Heart right ventricle (tissue), 16 donors: ENCODE data around the gene PTPRD. TPM values are rescaled to one million over a fixed set of nuclear protein-coding genes. Genes with fewer than 3 reads are reported as not detected.

Source experiments
- ATAC-seq, 8 donors: fragments of 200-7000 bp; cut with Tn5 transposase; one replicate each; pipeline ENCODE4 v1.9.1; 2020; ENCODE audit warnings: mild to moderate bottlenecking in 8 of 8, moderate library complexity in 8 of 8, moderate number of reproducible peaks in 1 of 8
- DNase-seq, 2 donors: peaks; one replicate each; pipeline ENCODE4 v3.0.0-alpha.2; 2020
- H3K27ac ChIP-seq, 10 donors: fragments of 200-600 bp; sonication (generic) in 2 of 10; one replicate each; pipeline versions ENCODE4 v1.5.0 to v1.8.0; 2020 to 2022; ENCODE audit warnings: mild to moderate bottlenecking in 3 of 10
- H3K27me3 ChIP-seq, 7 donors: fragments of 200-600 bp; one replicate each; pipeline ENCODE4 v1.8.0; 2021 to 2022; ENCODE audit warnings: mild to moderate bottlenecking in 2 of 7
- H3K36me3 ChIP-seq, 9 donors: fragments of 200-600 bp; sonication (generic) in 1 of 9; one replicate each; pipeline versions ENCODE4 v1.5.0 to v1.8.0; 2020 to 2022; ENCODE audit warnings: mild to moderate bottlenecking in 2 of 9
- H3K4me1 ChIP-seq, 9 donors: fragments of 200-600 bp; sonication (generic) in 1 of 9; one replicate each; pipeline versions ENCODE4 v1.5.0 to v1.8.0; 2020 to 2022; ENCODE audit warnings: mild to moderate bottlenecking in 4 of 9
- H3K4me3 ChIP-seq, 10 donors: fragments of 200-600 bp; sonication (generic) in 2 of 10; one replicate each; pipeline versions ENCODE4 v1.5.0 to v1.8.0; 2020 to 2022; ENCODE audit warnings: mild to moderate bottlenecking in 7 of 10, moderate library complexity in 2 of 10
- H3K9me3 ChIP-seq, 11 donors: fragments of 200-600 bp in 10 of 11; sonication (generic) in 2 of 11; one replicate each; pipeline versions ENCODE4 v1.5.0 to v1.8.0; 2013 to 2022; ENCODE audit warnings: mild to moderate bottlenecking in 2 of 11, control low read depth in 1 of 11, moderate library complexity in 1 of 11
- WGBS, 2 donors: extraction: QIAGEN DNeasy Blood & Tissue Kit; methylation state at CpG; one replicate each; pipeline ENCODE4 v1.1.7; 2013; ENCODE audit warnings: inconsistent platforms in 1 of 2; 5-methylcytosine and 5-hydroxymethylcytosine counted together
- intact Hi-C, 10 donors: fragments of 100-400 bp; cut with DNase I; formaldehyde crosslinking; loops; one replicate each; pipeline versions ENCODE4 v1.11.1 to v1.14.2; 2022
- polyA plus RNA-seq, 2 donors: library from polyadenylated mRNA; stranded (reverse); fragments of 200-250 nt; gene quantifications; one replicate each; pipeline ENCODE4 v1.2.3, GENCODE V29; 2013
- total RNA-seq, 10 donors: library from RNA; stranded (reverse); fragmentation: NEBNext Ultra II Directional in 3 of 10; extraction: Animal tissue kit (Norgen Biotek cat#: 25700) in 3 of 10; gene quantifications; one replicate each; pipeline versions ENCODE4 v1.2.1 to v1.2.4, GENCODE V29; 2021 to 2023
- TF ChIP-seq, protein P1 (sequence below), 9 donors: fragments of 200-600 bp; sonication (generic) in 2 of 9; IDR thresholded peaks; one replicate each; pipeline versions ENCODE4 v1.5.0 to v1.8.0; 2021 to 2022; ENCODE audit warnings: antibody characterized with exemption in 9 of 9, mild to moderate bottlenecking in 5 of 9, moderate library complexity in 1 of 9
- donor health status: Arrhythmogenic right ventricular cardiomyopathy.
- donor health status: ischemic (EF 13 %, LVEDD 7.1; RV severe dilation, severe dysfunction).
- donor health status: healthy with polysubstance abuse.
- donor health status: DM: no; HTN: yes; CAD: no.
- donor health status: DM: no; HTN: no; CAD: no.
- donor health status: ischemic (EF 25% LVEDD 6.9; RV normal size, moderate dysfunction).
- donor health status: ischemic (EF 25% LVEDD 5.7; RV mildly dilated, moderate dysfunction).
- donor health status: healthy.
- donor health status: DM: yes; HTN: yes; CAD: no.
- donor health status: Ischemic cardiomyopathy.
- donor health status: ischemic (EF 35%, LVEDD 5.7; RV mildly dilated, moderate dysfunction).
- donor health status: nonischemic (EF 11% LVEDD 7.7; RV severe dilation, severe dysfunction).
- donor health status: DM: yes; HTN: yes; CAD: no.
- donor health status: PGD.
- donor health status: ischemic (EF 29% LVEDD 5.4; RV normal size, mild dysfunction).
- donor health status: nonischemic (EF 23%, LVEDD 6.1; RV moderate dilation, normal function).

The PTPRD gene
- total and polyA plus RNA-seq, 12 donors = 1.4 to 25.2 (median 13.0) TPM

DNA sequence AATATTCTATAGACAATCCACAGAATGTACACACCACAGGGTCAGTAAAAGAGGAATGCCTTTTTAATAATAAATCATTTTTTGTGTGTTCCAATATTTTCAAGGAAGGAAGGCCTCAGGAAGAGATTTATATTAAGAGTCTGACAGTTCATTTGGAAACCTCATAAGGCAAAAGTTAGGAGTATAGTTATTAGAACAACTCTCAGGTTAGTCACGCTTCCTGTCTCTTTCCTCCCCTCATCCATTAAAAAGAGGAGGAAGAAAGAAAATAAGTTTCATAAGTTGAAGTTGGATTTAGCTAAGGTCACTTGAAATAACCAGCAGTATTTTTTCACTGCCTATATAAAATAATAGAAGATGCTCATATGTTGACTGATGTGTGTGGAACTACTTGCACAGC, 863.2 kb downstream of the PTPRD start:
- no peak for DNase-seq
- H3K4me3 ChIP-seq = no peak overlapping the region
- intact Hi-C loops = loop anchor here in 1 of 10 donors (10.0 kb wide), 1 partner anchor 55 kb away; no protein-coding TSS in a partner anchor
- TF ChIP-seq, protein P1, sequence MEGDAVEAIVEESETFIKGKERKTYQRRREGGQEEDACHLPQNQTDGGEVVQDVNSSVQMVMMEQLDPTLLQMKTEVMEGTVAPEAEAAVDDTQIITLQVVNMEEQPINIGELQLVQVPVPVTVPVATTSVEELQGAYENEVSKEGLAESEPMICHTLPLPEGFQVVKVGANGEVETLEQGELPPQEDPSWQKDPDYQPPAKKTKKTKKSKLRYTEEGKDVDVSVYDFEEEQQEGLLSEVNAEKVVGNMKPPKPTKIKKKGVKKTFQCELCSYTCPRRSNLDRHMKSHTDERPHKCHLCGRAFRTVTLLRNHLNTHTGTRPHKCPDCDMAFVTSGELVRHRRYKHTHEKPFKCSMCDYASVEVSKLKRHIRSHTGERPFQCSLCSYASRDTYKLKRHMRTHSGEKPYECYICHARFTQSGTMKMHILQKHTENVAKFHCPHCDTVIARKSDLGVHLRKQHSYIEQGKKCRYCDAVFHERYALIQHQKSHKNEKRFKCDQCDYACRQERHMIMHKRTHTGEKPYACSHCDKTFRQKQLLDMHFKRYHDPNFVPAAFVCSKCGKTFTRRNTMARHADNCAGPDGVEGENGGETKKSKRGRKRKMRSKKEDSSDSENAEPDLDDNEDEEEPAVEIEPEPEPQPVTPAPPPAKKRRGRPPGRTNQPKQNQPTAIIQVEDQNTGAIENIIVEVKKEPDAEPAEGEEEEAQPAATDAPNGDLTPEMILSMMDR (IDR thresholded peaks at IDR 0.05) = no peak
- H3K4me1 ChIP-seq = no peaks in the 10 kb centered on the region
- H3K27me3 ChIP-seq = no peaks in the 10 kb centered on the region
- H3K9me3 ChIP-seq = no peaks in the 10 kb centered on the region
- H3K27ac ChIP-seq = no peak overlapping the region
- no peaks in the 10 kb centered on the region for H3K36me3 ChIP-seq
- WGBS, 2 donors = 69 to 81% methylated on average over 1 of the region's 1 CpG
- no peak for ATAC-seq

DNA sequence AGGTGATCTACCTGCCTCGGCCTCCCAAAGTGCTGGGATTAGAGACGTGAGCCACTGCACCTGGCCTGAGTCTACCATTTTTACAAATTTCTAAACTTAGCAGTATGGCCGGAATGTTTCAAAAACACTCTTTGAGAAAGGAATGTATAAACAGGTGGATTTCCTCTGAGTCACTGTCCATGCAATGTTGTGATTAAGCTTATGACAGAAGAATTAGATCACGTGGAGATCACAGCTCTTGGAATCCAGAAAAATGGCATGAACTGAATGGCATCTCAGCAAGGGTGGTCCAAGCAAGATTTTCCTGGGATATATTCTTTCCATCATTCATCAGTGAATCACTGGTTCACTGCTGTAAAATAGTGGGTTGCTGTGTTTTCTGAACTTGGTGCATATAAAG, 865.0 kb downstream of the PTPRD start:
- no peak overlapping the region for H3K27ac ChIP-seq
- 68 to 73% methylated on average over 4 of the region's 4 CpGs for WGBS, 2 donors
- TF ChIP-seq, protein P1 (IDR thresholded peaks at IDR 0.05) = no peak
- H3K4me3 ChIP-seq = no peak overlapping the region
- ATAC-seq (no peak), DNase-seq (no peak)
- H3K4me1 ChIP-seq = no peaks in the 10 kb centered on the region
- H3K27me3 ChIP-seq = no peaks in the 10 kb centered on the region
- peaks cover 0 to 4% (median 0%) of the 10 kb centered on the region in 11 donors for H3K9me3 ChIP-seq
- H3K36me3 ChIP-seq = no peaks in the 10 kb centered on the region
- intact Hi-C loops = loop anchor here in 1 of 10 donors (10.0 kb wide), 1 partner anchor 57 kb away; no protein-coding TSS in a partner anchor

DNA sequence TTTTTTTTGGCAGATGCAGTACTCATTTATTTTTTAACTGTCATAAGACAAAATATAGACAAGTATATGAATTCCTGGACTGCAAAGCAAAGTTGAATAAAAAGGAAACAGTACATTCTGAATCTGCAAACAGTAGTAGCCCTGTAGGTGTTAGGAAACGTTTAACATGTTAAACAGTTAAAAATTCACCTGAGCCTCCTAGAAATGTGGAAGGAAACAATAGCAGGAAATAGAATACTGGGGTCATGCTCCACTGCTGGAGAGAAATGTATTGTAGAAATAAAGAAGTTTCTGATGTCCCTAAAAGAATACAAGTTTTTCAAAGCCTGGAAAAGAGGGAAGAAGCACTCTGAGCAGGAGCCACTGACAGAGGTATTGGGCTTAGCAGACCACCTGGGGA, 866.0 kb downstream of the PTPRD start:
- ATAC-seq (no peak), DNase-seq (no peak)
- Histone ChIP-seq H3K27me3 (no peaks in the 10 kb centered on the region), H3K36me3 (no peaks in the 10 kb centered on the region), H3K4me1 (no peaks in the 10 kb centered on the region), H3K27ac (no peak overlapping the region), H3K9me3 (peaks cover 0 to 8% (median 0%) of the 10 kb centered on the region in 11 donors), H3K4me3 (no peak overlapping the region)
- intact Hi-C loops = loop anchor here in 1 of 10 donors (10.0 kb wide), 1 partner anchor 58 kb away; no protein-coding TSS in a partner anchor
- WGBS, 2 donors = 37 to 51% methylated on average over 1 of the region's 1 CpG
- TF ChIP-seq, protein P1 (IDR thresholded peaks at IDR 0.05) = no peak

DNA sequence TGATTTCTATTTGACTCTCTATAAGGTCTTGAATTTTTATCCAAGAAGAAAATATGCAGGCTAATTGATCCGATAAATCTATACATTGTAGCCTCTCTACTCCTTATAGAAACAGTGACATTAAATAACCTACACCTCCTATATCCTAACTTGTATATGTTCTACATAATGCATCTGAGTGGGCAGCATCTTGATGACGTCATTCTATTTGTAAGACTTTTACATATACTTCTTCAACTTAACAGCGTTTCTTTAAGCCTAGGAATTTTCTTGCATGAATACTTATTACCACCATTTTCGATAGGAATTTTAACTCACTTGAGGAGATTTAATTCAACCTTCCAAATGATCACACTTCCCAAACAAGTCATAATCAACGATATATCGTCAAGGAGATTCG, 869.0 kb downstream of the PTPRD start:
- DNase-seq = no peak
- no peak overlapping the region for H3K4me3 ChIP-seq
- no peak overlapping the region for H3K27ac ChIP-seq
- peaks cover 0 to 22% (median 0%) of the 10 kb centered on the region in 11 donors for H3K9me3 ChIP-seq
- H3K27me3 ChIP-seq = no peaks in the 10 kb centered on the region
- 66 to 77% methylated on average over 7 of the region's 7 CpGs for whole genome bisulfite sequencing, 2 donors
- TF ChIP-seq, protein P1 (IDR thresholded peaks at IDR 0.05) = no peak
- ATAC-seq = no peak
- H3K4me1 ChIP-seq = no peaks in the 10 kb centered on the region
- intact Hi-C loops = loop anchor here in 1 of 10 donors (10.0 kb wide), 1 partner anchor 61 kb away; no protein-coding TSS in a partner anchor
- no peaks in the 10 kb centered on the region for H3K36me3 ChIP-seq
